ENCODE measurements around the gene LYPD3. TPM values are rescaled to one million over a fixed set of nuclear protein-coding genes. Genes with fewer than 3 reads are reported as not detected.

LYPD3 gene
- total and polyA plus RNA-seq, 8 donors, result 0.20 to 1.7 (median 0.36) TPM

- Histone ChIP-seq H3K27ac (no peak overlapping the region), H3K9me3 (no peaks in the 10 kb centered on the region), H3K4me3 (no peak overlapping the region), H3K27me3 (no peaks in the 10 kb centered on the region), H3K36me3 (no peaks in the 10 kb centered on the region), H3K4me1 (no peaks in the 10 kb centered on the region)
- TF ChIP-seq CTCF (IDR thresholded peaks at IDR 0.05), result no peak
- WGBS, 2 donors, result 78 to 90% methylated on average over 6 of the region's 6 CpGs
- no peak for DNase-seq
- intact Hi-C loops (cut with DNase I), result no loop called here
- no peak for ATAC-seq
- FAIRE-seq, result no peak
Observed at GRCh38 chr19:43433689-43434088, 31.7 kb downstream of the LYPD3 start.

DNA sequence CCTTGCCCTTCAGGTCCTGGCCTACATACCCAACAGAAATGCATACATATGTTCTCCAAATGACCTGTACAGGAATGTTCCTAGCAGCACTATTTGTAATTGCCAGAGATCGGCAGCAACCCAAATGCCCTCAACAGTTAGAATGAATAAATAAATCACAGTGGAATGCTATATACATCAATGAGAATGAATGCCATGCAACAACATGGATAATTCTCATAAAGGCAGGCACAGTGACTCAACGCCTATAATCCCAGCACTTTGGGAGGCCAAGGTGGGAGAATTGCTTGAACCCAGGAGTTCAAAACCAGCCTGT lies 32.1 kb downstream of the LYPD3 start:
- WGBS, 2 donors, result 93 to 97% methylated on average over 2 of the region's 2 CpGs
- ATAC-seq, result no peak
- no peak for DNase-seq

GRCh38 chr19:43430976-43431375 lies 34.4 kb downstream of the LYPD3 start:
- DNase-seq (no peak), FAIRE-seq (no peak), ATAC-seq (no peak)
- H3K27ac ChIP-seq, result no peak overlapping the region
- peaks cover 12 to 16% (median 15%) of the 10 kb centered on the region in 3 donors for H3K4me1 ChIP-seq
- no peak for TF ChIP-seq CTCF (IDR thresholded peaks at IDR 0.05)
- H3K9me3 ChIP-seq, result no peaks in the 10 kb centered on the region
- no peaks in the 10 kb centered on the region for H3K27me3 ChIP-seq
- 85 to 89% methylated on average over 9 of the region's 9 CpGs for WGBS, 2 donors
- H3K4me3 ChIP-seq, result no peak overlapping the region
- intact Hi-C loops (cut with DNase I), result no loop called here
- H3K36me3 ChIP-seq, result no peaks in the 10 kb centered on the region

More for the DNA sequence above, 32.1 kb downstream of the LYPD3 start:
- FAIRE-seq, result no peak
- Histone ChIP-seq H3K9me3 (no peaks in the 10 kb centered on the region), H3K36me3 (no peaks in the 10 kb centered on the region), H3K4me1 (no peaks in the 10 kb centered on the region), H3K27me3 (no peaks in the 10 kb centered on the region), H3K4me3 (no peak overlapping the region), H3K27ac (no peak overlapping the region)
- intact Hi-C loops (cut with DNase I), result no loop called here
- no peak for TF ChIP-seq CTCF (IDR thresholded peaks at IDR 0.05)

DNA sequence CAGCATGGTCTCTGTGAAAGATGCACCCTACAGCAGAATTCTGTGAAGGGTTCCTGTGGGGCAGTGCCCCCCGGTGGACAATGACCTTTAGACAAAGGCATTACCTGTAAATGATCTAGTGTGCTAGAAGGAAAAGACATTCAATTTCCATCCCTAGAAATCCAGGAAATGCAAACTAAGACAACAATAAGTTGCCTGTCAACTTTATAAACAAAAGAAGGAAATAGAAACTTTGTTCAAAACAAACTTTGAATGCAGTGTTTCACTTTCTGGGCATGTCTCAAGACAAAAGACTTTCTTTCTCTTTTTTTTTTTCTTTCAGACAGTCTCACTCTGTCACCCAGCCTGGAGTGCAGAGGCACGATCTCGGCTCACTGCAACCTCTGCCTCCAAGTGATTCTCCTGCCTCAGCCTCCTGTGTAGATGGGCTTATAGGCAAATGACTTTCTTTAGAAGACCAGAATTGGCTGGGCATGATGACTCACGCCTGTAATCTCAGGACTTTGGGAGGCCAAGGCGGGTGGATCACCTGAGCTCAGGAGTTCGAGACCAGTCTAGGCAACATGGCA lies 35.2 kb downstream of the LYPD3 start:
- no peak for TF ChIP-seq CTCF (IDR thresholded peaks at IDR 0.05)
- Histone ChIP-seq H3K27me3 (no peaks in the 10 kb centered on the region), H3K27ac (no peak overlapping the region), H3K36me3 (no peaks in the 10 kb centered on the region), H3K9me3 (no peaks in the 10 kb centered on the region), H3K4me3 (no peak overlapping the region), H3K4me1 (peaks cover 16 to 20% (median 16%) of the 10 kb centered on the region in 3 donors)
- intact Hi-C loops (cut with DNase I), result no loop called here
- ATAC-seq, result no peak
- no peak for DNase-seq
- 74 to 77% methylated on average over 6 of the region's 6 CpGs for WGBS, 2 donors
- FAIRE-seq, result no peak

DNA sequence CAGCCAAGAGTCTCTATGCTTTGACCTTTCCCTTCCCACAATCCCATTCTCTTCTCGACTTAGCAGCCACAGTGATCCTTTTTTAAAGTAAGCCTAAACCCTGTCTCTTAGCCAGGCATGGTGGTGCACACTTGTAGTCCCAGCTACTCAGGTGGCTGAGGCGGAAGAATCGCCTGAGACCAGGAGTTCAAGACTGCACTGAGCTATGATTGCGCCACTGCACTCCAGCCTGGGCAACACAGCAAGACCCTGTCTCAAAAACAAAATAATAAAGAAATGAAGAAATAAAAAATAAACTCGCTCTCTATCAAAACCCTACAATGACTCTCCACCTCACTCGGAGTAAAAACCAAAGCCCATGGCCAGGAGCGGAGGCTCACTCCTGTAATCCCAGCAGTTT lies 36.0 kb downstream of the LYPD3 start:
- ATAC-seq (no peak), DNase-seq (no peak), FAIRE-seq (no peak)
- WGBS, 2 donors, result 93 to 94% methylated on average over 7 of the region's 7 CpGs
- Histone ChIP-seq H3K4me3 (no peak overlapping the region), H3K4me1 (peaks cover 16 to 20% (median 16%) of the 10 kb centered on the region in 3 donors), H3K27me3 (no peaks in the 10 kb centered on the region), H3K36me3 (no peaks in the 10 kb centered on the region), H3K9me3 (no peaks in the 10 kb centered on the region), H3K27ac (no peak overlapping the region)
- no peak for TF ChIP-seq CTCF (IDR thresholded peaks at IDR 0.05)
- intact Hi-C loops (cut with DNase I), result no loop called here
